Adrenal gland (tissue), 5 donors: ENCODE measurements around the gene PROX1.

Experiments used
- CTCF ChIP-seq, 6 experiments: fragments of 450-650 bp in 4 of 6; fragments of 200-600 bp in 2 of 6; sonication (generic) in 1 of 6; IDR thresholded peaks; 1 replicate in 5 of 6; 2 replicates in 1 of 6; pipeline versions ENCODE4 v1.5.1 to v1.8.0; 2016 to 2021; ENCODE audit warnings: antibody characterized with exemption in 6 of 6, mild to moderate bottlenecking in 2 of 6, moderate library complexity in 1 of 6
- POLR2A ChIP-seq, 2 donors: fragments of 450-650 bp; IDR thresholded peaks; one replicate each; pipeline ENCODE4 v1.6.1; 2017; ENCODE audit warnings: antibody characterized with exemption in 2 of 2, mild to moderate bottlenecking in 2 of 2, moderate library complexity in 1 of 2
- donor health status: DM: no; HTN: no; CAD: no.

- TF ChIP-seq POLR2A (IDR thresholded peaks at IDR 0.05) (no peak), CTCF (IDR thresholded peaks at IDR 0.05) (no peak)
Measured at GRCh38 chr1:214066190-214066589, 78.4 kb downstream of the PROX1 start.
